Measurements from ENCODE around the gene GLDC. TPM values are rescaled to one million over a fixed set of nuclear protein-coding genes. Genes with fewer than 3 reads are reported as not detected.
A peak's percentile ranks its signal among the peaks of the same experiment; 100 is the strongest.

The GLDC gene
- total RNA-seq, 1 donor from 2014 or later, result 29.1 TPM

- Mint-ChIP-seq H3K27me3 (ENCODE audit: unreplicated experiment) (peaks cover 1% of the 10 kb centered on the region), H3K36me3 (ENCODE audit: low read depth, unreplicated experiment) (no peaks in the 10 kb centered on the region), H3K9me3 (ENCODE audit: unreplicated experiment) (no peaks in the 10 kb centered on the region), H3K4me1 (ENCODE audit: unreplicated experiment) (peaks cover 12% of the 10 kb centered on the region), H3K27ac (ENCODE audit: unreplicated experiment) (peak overlapping the region; percentile 80), H3K4me3 (ENCODE audit: unreplicated experiment) (peak overlapping the region; percentile 73)
- TF ChIP-seq, protein P1, sequence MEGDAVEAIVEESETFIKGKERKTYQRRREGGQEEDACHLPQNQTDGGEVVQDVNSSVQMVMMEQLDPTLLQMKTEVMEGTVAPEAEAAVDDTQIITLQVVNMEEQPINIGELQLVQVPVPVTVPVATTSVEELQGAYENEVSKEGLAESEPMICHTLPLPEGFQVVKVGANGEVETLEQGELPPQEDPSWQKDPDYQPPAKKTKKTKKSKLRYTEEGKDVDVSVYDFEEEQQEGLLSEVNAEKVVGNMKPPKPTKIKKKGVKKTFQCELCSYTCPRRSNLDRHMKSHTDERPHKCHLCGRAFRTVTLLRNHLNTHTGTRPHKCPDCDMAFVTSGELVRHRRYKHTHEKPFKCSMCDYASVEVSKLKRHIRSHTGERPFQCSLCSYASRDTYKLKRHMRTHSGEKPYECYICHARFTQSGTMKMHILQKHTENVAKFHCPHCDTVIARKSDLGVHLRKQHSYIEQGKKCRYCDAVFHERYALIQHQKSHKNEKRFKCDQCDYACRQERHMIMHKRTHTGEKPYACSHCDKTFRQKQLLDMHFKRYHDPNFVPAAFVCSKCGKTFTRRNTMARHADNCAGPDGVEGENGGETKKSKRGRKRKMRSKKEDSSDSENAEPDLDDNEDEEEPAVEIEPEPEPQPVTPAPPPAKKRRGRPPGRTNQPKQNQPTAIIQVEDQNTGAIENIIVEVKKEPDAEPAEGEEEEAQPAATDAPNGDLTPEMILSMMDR (IDR thresholded peaks at IDR 0.05; ENCODE audit: unreplicated experiment), result no peak
- no peak for DNase-seq (ENCODE audit: low spot score)
Measured at GRCh38 chr9:6605202-6605601, 40.3 kb downstream of the GLDC start.

DNA sequence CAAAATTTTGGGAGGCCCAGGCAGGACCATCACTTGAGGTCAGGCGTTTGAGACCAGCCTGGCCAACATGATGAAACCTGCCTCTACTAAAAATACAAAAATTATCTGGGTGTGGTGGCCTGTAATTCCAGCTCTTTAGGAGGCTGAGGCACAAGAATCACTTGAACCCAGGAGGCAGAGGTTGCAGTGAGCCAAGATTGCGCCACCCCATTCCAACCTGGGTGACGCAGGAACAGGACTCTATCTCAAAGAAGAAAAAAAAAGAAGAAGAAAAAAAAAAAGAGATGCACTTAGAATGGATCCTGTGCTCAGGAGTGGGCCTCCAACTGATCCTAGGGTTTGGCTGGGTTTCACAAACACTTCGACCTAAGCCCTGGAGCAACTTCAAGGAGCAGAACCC lies 45.1 kb downstream of the GLDC start:
- DNase-seq (ENCODE audit: low spot score), result no peak
- TF ChIP-seq, protein P1 (IDR thresholded peaks at IDR 0.05; ENCODE audit: unreplicated experiment), result no peak
- Mint-ChIP-seq H3K4me3 (ENCODE audit: unreplicated experiment) (no peak overlapping the region), H3K9me3 (ENCODE audit: unreplicated experiment) (no peaks in the 10 kb centered on the region), H3K27ac (ENCODE audit: unreplicated experiment) (no peak overlapping the region), H3K36me3 (ENCODE audit: low read depth, unreplicated experiment) (no peaks in the 10 kb centered on the region), H3K27me3 (ENCODE audit: unreplicated experiment) (peaks cover 4% of the 10 kb centered on the region), H3K4me1 (ENCODE audit: unreplicated experiment) (peaks cover 11% of the 10 kb centered on the region)

DNA sequence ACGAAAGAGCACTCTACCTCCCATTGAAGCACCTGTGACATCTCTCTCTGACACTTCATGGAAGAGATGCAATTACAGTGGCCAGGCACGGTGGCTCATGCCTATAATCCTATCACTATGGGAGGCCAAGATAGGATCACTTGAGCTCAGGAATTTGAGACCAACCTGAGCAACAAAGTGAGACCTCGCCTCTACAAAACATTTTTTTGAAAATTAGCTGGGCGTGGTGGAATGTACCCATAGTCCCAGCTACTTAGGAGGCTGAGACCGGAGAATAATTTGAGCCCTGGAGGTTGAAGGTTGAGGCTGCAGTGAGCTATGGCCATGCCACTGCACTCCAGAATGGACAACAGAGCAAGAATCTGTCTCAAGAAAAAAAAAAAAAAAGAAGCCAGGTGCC lies 45.5 kb downstream of the GLDC start:
- DNase-seq (ENCODE audit: low spot score), result no peak
- Mint-ChIP-seq H3K4me1 (ENCODE audit: unreplicated experiment) (peaks cover 6% of the 10 kb centered on the region), H3K9me3 (ENCODE audit: unreplicated experiment) (no peaks in the 10 kb centered on the region), H3K4me3 (ENCODE audit: unreplicated experiment) (no peak overlapping the region), H3K27me3 (ENCODE audit: unreplicated experiment) (peaks cover 3% of the 10 kb centered on the region), H3K36me3 (ENCODE audit: low read depth, unreplicated experiment) (no peaks in the 10 kb centered on the region), H3K27ac (ENCODE audit: unreplicated experiment) (no peak overlapping the region)
- TF ChIP-seq, protein P1 (IDR thresholded peaks at IDR 0.05; ENCODE audit: unreplicated experiment), result no peak

- peaks cover 3% of the 10 kb centered on the region for H3K27me3 Mint-ChIP-seq (ENCODE audit: unreplicated experiment)
Measured at GRCh38 chr9:6598249-6598725, 47.2 kb downstream of the GLDC start.

DNA sequence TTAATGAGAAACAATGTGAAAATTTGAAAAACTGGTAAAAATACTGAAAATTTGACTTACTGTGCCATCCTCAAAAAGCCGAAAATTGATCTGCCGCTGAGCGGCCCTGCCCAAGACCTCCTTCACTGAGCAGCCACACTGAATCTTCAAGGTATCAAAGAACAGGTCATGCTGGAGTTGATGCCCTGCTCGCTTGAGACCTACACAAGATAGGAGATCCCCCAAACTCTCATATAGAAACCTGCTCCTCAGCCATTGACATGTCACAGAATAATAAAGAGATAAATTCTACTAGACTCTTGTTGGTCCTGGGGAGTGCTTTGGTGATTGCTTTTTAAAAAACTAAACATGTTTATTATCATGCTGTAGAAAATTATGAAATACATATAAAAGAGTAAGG lies 52.7 kb downstream of the GLDC start:
- TF ChIP-seq, protein P1 (IDR thresholded peaks at IDR 0.05; ENCODE audit: unreplicated experiment), result no peak
- Mint-ChIP-seq H3K36me3 (ENCODE audit: low read depth, unreplicated experiment) (no peaks in the 10 kb centered on the region), H3K4me3 (ENCODE audit: unreplicated experiment) (no peak overlapping the region), H3K9me3 (ENCODE audit: unreplicated experiment) (no peaks in the 10 kb centered on the region), H3K27ac (ENCODE audit: unreplicated experiment) (no peak overlapping the region), H3K4me1 (ENCODE audit: unreplicated experiment) (peaks cover 15% of the 10 kb centered on the region), H3K27me3 (ENCODE audit: unreplicated experiment) (no peaks in the 10 kb centered on the region)
- DNase-seq (ENCODE audit: low spot score), result no peak

More at GRCh38 chr9:6598249-6598725, 47.2 kb downstream of the GLDC start:
- TF ChIP-seq, protein P1 (IDR thresholded peaks at IDR 0.05; ENCODE audit: unreplicated experiment), result no peak
- H3K9me3 Mint-ChIP-seq (ENCODE audit: unreplicated experiment), result no peaks in the 10 kb centered on the region
- H3K36me3 Mint-ChIP-seq (ENCODE audit: low read depth, unreplicated experiment), result no peaks in the 10 kb centered on the region
- no peaks in the 10 kb centered on the region for H3K4me1 Mint-ChIP-seq (ENCODE audit: unreplicated experiment)
- H3K27ac Mint-ChIP-seq (ENCODE audit: unreplicated experiment), result no peak overlapping the region
- H3K4me3 Mint-ChIP-seq (ENCODE audit: unreplicated experiment), result peak overlapping the region; percentile 53
- DNase-seq (ENCODE audit: low spot score), result no peak

Data from endothelial cell (in vitro differentiated cells).